Stimulated activated CD4-positive, alpha-beta T cell treated with anti-CD3 and anti-CD28 coated beads, TNF-alpha, amount 100 ng/mL, for 4 hours (primary cell): ENCODE results near the gene CASQ1.

Source experiments
- DNase-seq, 3 experiments: peaks; one replicate each; pipeline ENCODE4 v3.0.0-alpha.2; 2020; ENCODE audit warnings: low read depth in 3 of 3

The CASQ1 gene

DNA sequence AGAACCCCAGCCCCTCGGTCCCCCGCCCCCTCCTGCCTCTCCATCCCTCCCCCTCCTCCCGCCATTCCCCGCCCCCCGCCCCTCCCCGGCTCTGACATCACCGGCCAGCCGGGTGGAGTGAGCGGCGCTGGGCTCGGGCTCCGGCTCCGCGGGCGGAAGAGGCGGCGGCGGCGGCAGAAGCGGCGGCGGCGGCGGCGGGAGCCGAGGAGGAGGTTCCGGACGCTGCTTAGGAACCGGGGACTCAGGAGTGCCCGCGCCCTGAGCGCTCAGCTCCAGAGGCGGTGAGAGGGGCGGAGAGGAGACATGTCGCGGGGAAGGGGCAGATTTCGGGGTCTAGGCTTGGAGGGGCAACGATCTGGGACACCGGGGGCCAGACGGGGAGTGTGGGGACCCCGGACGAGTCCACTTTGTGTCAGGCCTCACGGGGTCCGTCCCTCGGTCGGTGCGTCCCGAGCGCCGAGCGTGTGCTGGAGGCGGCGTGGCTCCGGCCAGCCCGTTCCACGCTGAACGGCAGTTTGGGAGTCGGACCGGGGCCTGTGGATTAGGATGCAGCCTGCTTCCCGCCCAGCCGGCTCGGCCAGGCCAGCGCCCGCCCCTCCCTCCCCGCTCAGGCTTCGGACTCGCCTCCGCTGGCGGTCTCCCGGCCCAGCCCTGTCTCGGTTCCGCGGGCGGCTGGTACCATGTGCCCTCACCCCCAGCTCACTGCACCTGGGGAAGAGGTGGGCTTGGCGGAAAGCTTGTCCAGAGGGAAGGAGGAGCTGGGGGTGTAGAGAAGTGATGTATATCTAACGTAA lies 15.1 kb downstream of the CASQ1 start, which contains the start of gene PEA15:
TSS of gene PEA15 (plus strand) at position 143 of the 794 bp plus-strand sequence. CDS start 6,161 bp downstream, outside the sequence.
- peak; percentile 52 to 61 (median 57) for DNase-seq

DNA sequence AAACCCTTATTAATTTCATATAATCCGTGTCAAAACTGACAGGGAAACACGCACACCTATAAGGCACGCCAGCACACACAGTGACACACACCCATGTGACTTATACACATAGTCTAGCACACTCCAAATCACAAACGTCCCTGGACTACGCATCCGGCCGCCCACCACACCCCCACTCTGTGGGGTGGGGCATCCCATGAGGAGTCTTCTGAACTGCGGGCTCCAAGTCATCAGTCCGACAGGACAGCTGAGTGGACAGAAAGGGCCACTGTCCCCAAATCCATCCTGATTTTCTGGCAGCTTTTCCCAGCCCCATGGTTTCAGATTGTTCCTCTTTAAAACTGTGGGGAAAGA lies 15.6 kb downstream of the CASQ1 start:
- peak; percentile 12 to 54 (median 46) for DNase-seq

DNA sequence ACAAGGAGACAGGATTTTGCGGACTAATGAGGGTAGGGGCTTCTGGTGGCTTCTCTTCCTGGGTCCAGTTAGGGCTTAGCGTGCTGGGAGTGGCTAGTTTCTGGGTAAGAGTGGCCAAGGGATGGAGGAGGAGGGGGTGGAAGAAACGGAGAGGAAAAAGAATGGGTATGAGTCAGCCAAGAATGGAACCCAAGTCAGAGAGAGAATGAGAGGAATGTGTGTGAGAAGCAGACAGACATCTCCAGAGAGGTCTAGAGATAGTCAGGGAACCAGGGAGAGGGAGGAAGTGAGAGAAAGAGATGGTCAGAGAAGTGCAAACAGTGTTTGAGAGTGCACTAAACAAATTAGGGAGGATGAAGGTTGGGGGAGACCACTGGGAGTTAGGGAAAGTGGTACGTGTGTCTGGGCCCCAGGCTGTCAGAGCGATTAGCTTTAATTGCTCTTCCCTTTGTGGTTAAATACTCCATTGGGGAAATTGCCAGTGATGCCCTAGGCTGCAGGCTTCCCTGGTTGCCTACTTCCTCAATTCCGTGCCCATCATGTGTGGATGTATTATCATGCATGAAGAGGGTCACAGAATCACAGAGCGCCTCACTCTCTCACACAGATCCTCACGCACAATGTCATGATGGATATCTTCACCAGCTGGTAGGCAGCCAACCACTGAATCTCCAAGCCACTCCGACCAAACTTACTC lies 16.2 kb downstream of the CASQ1 start:
- DNase-seq: no peak

DNA sequence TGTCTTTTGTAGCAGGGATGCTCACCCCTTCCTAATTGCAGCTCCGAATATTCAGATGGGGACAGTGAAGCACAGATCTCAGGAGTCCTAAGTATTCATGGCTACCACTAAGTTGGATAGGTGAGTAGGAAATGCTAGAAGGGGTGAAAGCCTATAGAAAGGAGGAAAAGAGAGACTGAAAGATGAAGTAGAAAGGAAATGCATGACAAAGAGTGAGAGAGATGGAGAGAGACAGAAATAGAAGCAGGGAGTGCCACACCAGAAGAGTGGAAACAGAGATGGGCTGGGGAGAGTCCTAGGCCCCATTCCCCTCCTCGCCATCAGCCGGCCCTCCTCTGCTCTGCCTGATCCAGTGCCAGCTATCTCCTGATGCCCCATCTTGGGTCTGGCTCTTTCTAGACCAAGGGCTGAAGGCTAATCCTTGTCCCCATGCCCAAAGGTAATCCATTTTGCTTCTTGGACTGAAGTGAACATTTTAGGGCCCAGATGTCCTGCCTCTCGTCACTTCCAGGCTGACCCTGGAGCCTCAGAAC lies 16.8 kb downstream of the CASQ1 start:
- no peak for DNase-seq

DNA sequence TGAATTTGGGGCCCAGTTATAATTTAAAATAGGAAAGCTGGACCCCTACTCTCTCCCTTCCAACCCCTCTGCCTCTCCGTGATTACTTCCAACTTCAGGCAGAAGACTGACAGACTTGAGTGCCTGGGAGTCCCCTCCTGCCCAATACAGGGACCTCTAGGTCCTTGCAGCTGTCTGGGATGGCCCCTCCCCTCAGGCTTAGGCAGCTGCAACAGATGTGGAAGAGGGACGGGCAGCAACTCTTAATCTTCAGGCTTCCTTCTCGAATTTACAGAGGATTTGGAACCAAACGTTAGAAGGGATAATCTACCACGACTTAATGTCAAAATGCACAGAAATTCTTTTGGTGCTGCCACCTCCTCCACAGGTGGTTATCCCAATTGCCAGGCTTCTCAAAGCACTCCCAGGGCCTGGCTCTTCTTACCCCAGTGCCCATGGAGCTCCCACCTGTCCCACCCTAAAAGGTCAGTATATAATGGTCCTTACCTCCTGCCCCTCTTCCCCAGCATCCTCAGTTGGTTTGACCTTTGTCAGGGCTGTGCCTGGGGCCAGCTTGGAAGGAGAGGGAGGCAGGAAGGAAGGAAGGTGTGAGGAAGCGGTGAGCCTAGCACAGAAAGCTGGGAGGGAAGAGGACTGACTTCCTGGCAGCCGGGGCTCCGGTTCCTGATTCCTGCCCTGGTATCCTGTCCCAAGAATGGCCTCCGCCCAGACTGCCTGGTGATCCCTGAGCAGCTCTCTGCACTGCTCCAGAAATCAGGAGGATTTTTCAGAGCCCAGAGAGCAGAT lies 17.6 kb downstream of the CASQ1 start:
- DNase-seq: no peak

DNA sequence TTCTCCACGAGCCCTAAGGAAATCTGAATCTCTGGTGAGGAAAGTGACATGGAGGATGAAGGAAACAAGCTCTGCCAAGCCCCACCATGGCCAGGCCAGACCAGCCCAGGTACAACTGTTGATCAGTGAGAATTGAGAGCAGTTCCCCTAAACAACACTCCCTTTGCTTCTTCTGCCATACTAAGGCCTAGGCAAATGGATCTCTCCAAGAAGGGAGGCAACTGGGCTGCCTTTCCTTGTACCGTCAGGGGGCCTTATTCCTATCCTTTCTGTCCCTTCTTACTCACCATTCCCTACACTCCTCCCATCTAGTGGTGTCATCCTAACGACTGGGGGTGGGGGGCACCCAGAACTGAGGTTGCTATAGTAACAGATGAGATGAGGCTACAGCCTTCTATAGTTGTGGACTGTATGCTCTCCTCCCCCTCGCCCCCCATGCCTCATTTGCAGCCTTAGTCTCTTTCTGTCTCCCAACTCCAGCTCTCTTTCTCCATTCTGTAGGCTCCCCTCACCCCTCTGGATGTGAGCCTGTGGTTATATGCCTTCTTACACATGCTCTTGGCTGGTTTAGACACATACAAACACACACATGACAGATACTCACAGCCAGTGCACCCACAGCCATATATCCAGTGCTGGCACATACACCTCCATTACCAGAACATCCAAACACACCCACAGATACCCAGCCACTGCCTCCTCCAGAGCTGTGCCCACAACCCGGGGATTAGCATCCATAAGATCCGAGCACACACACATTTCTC lies 18.4 kb downstream of the CASQ1 start:
- no peak for DNase-seq

DNA sequence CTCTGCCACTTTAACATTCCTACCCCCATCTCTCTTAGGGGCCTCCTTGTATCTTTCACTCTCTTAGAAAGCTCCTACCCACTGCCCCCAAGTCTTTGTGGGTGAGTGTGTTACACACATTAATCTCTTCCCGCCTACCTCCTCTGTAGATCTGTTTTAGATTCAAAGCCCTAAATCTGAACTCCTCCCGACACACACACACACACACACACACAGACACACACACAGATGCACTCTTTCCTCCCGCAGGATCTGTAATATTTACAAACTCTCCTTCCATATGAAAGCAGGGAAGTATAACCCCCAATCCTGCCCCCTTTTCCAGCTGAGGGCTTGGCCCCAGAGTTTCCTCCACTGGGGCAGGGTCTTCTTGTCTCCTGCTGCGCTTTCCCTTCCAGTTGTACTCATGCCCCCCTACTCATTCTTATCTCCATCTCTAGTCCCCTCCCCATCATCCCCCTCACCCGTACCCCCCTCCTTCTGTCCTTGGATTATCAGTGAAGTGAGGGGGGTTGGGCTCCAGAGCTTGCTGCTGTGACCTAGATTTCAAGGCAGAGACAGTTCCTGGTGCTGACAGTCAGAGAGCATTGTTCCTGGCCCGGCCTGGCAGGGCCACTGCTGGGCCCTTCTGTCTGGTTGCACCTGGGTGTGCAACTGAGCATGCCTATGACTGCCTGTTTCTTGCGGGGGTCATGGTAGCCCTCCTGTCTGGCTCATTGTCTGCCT lies 19.1 kb downstream of the CASQ1 start:
- DNase-seq: no peak

DNA sequence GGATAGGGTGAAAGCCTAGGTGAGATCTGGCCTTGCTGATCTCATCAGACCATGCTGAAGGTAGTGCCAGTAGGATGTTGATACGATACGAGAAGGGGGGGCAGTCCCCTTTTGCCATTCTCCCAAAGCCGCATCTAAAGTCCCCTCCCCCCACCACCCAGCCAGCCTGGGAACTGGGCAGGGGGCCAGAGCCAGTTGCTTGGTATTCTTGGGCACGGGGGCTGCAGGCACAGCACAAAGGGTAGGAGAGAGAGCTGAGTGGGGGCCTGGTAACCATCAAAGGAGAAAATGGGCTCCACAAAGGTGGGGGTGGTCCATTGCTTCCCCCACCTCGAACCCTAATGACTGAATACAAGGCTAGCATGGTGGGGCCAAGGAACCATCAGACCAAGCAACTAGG lies 20.2 kb downstream of the CASQ1 start:
- DNase-seq: no peak

DNA sequence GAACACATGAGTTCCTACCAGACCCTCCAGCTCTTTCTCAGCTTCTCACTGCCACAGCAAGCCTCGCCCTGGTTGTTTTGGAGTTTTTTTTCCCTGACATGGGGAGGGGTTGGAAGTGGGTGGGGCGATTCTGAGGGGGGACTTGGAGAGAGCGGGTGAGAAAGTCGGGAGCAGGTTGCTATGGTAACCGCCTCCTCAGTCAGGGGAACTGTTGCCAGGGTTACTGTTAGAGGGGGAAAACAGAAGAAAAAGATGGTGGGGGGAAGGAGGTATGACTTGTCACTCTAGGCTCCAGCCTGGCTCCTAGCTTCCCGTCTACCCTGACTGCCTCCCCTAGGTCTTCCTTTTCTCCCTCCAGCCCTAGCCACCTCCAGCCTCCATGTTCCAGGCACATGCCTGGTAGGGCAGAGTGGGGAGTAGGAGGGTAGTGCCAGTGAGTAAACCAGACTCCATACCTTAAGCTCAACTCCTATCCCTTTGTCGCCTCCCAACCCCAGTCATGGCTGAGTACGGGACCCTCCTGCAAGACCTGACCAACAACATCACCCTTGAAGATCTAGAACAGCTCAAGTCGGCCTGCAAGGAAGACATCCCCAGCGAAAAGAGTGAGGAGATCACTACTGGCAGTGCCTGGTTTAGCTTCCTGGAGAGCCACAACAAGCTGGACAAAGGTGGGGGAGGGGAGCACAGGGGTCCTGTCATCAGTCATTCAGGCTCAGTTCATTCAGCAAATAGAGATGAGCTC lies 20.8 kb downstream of the CASQ1 start:
- no peak for DNase-seq

DNA sequence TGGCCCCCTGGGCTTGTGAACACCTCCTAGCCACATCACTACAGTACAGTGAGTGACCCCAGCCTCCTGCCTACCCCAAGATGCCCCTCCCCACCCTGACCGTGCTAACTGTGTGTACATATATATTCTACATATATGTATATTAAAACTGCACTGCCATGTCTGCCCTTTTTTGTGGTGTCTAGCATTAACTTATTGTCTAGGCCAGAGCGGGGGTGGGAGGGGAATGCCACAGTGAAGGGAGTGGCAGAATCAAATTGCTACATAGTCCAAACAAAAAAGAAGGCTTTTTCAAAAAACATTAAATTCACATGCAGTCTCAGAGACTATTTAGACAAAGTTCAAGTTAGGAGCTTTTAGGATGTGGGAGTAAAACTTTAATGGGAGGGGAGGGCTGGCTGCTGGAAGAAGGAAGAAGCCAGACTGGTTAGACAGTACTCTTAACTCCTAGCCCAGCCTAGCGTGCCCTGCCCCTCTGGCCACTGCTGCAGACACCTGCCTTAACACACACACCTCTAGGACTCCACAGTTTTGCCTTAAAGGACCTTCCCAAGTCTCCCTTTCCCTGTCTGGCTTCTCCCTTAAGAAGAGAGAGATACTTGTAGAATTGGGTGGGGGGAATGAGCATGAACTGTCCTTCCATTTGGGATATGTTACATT lies 24.2 kb downstream of the CASQ1 start:
- no peak for DNase-seq

DNA sequence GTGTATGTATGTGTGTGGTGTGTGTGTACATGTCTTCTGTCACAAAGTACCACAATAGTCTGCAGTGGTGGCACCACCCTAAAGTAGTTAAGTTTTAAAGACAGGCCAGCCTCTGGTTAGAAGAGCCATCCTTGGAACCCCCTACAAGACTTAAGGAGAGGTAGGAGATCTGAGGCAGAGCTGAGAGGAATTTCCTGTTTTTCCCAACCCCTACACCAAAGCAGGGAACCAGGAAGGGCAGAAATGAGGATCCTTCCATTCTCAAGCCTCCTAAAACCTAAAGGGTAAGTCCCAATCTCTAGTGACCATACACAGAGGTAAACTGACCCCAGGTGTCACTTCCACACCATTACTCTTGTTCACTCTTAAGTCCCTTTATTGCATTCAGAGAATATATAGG lies 25.9 kb downstream of the CASQ1 start:
- no peak for DNase-seq

DNA sequence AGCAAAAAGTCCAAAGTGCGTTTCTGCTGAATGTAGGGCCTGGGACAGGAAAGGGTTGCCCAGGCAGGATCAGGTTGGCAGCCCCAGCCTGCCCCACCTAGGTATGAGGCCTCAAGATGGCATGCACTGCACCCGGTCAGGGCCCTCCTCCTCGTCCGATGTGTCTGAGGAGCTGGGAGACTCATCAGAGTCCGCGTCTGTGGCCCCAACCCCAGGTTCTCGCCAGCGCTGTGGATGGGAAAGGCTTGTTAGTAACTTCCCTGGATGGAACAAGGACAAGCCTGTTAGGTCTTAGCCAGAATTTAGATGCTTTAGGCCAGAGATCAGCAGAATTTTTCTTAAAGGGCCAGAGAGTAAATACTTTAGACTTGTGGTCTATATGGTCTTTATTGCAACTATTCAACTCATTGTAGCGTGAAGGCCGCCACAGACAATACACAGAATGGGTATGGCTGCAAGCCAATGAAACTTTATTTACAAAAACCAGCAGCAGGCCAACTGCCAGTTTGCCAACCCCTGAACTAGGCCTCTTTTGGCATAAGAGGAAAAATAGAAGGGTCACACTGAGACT lies 27.2 kb downstream of the CASQ1 start:
- no peak for DNase-seq

DNA sequence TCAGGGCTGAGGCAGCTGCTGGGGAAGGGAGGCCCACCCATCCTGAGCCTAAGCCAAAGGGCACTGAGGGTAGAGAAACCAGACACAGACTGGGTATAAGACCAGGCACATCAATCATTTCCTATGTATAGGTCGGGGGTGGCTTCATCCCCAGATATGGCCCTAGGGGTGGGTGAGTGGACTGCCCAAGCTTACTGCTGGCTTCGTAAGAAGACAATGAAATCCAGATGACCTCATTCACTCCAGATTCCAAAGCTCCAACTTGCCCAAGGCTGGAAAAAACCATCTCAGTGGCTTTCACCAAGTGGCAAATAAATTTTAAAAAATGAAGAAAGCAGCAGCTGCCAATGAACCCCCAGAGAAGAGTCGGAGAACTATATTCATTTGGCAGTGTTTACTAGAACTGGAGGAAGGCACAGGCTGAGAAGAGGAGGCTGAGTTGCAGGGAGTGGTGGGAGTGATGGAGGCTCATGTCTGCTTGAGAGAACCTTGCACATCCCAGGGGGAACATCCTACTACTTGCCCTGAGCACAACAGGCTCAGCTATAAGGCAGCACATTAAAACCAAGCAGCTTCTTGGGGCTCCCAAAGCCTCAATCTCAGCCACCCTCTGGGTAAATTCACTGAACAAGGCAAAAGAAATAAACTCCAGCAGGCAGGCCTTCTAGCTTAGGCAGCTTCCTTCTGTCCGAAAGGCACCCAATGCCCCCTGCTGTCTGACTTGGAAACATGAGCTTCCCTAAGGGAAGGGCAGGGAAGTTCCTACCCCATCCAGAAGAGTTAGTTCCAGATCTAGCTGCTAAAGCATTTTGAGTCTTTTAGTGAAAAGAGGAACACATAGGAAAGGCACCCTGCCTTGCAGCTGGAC lies 28.9 kb downstream of the CASQ1 start:
- no peak for DNase-seq

DNA sequence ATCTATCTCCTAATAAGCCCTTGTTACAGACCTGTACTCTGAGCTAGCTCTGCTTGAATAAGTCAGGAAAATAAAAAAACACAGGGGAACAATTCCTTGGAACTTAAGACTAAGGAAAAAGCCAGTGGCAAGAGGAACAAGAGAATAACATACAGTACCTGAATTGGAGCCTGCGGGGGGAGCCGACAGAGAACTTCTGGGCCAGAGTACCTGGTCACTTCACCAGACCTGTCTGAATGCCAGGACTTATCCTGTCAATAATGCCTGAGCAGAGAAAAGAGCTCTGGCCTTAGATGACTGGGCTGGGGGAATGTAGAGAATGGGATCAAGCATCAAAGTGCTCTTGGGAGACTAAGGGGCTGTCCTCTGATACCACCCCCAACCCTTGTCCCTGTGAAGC lies 29.9 kb downstream of the CASQ1 start:
- no peak for DNase-seq

DNA sequence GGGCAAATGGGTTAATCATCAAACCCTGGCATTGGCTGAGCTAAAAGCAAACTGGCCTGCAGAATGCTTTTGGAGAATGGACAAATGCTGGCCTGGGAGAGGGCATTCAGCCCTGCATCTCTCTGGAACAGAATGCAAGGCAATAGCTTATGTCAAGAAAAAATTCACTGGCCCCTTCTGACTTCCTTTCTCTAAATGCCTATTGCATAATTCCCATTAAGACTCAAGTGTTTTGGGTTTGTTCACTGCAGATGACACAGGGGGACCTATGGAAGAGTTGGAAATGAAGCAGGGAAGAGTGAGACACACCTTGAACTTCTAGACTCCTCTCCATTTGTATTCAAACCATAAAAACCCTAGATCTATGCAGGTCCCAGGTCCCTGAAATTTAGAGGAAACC lies 30.7 kb downstream of the CASQ1 start:
- DNase-seq: no peak

DNA sequence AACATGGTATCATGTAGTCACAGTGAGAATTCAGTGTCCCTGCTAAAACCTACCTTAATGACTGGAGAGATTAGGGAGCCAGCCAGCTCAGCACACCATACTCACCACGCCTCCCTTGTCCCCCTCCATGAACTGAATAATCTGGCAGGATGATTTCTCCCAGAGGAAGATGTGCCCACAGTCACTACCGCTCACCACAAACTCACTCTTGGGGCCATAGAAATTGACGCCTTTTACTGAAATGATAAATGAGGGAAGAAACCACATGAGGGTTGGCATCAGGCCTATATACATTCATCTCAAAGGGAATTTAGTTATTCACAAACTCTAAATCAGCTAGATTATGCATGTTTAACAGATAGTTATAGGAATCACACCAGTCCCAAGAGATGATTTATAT lies 32.2 kb downstream of the CASQ1 start:
- DNase-seq: no peak

DNA sequence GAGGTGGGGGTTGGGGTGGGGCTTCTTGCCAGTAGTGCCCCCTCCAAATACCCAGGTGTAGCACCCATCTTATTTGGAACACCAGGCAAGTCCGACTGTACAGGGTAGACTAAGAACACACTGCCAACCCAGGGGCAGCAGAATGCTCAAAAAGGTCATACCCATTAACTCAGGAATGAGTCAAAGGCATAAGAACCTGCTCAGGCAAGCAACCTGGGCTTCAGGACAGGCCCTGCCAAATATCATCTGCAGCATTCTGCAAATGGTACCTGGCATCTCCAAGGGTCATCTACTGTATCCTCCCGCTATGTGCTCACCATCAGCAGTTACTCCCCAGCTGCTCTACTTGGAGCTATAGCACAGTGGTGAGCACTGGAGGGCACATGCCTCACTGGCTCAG lies 34.2 kb downstream of the CASQ1 start:
- no peak for DNase-seq

DNA sequence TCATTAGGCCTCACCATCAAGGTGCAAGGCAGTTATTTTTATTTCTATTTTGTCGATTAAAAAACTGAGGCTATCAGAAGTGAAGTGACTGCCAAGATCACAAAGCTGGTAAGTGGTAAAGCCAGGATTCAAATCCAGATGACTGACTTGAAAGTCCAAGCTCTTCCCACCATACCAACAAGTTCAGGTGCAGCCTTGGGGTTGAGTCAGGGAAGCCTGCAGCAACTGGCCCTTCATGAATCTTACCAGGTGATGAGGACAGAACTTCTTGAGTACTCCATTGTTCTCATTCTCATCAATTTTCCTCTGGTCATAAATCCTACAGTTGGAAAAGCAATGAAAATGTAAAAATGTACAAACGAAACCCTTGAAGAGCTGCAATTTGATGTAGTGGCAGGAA lies 35.0 kb downstream of the CASQ1 start:
- no peak for DNase-seq
